HG03159 (cell line): ENCODE results near the gene YIPF4.
"Not testable (repeated sequence)": the region's sequence is repeated elsewhere in the genome, so short reads cannot be mapped to it uniquely, and the experiment has no call there.

Experiments used
- ATAC-seq: cut with Tn5 transposase; IDR thresholded peaks from one replicate; pipeline ENCODE4 v1.9.1; 2021; ENCODE audit warnings: mild to moderate bottlenecking, moderate library complexity; ENCODE audit not compliant: unreplicated experiment

The YIPF4 gene

DNA sequence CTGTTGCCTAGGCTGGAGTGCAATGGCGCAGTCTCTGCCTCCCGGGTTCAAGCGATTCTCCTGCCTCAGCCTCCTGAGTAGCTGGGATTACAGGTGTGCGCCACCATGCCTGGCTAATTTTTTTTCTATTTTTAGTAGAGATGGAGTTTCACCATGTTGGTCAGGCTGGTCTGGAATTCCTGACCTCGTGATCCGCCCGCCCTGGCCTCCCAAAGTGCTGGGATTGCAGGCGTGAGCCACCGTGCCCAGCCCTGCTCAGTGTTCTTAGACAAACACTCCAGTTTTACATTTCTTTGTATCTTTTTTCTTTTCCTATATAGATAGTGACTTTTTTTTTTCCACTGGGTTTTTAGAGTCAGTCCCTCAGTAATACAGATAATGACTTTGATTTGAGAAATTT is 86.6 kb downstream of the YIPF4 start:
- ATAC-seq = not testable (repeated sequence)

DNA sequence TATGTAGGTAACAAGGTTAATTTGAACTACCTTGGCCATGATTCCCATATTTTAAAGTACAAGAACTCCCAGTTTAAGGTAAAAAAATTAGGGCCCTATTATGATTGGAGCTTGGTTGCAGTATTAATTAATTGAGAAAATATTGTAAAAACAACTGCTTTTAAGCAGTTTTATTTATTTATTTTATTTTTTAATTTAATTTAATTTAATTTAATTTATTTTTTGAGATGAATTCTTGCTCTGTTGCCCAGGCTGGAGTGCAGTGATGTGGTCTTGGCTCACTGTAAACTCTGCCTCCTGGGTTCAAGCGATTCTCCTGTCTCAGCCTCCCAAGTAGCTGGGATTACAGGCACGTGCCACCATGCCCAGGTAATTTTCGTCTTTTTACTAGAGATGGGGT is 88.0 kb downstream of the YIPF4 start:
- ATAC-seq = not testable (repeated sequence)
